ENCODE measurements around the gene FBH1. TPM values are rescaled to one million over a fixed set of nuclear protein-coding genes. Genes with fewer than 3 reads are reported as not detected.
A peak's percentile ranks its signal among the peaks of the same experiment; 100 is the strongest.
"Not testable (repeated sequence)": the region's sequence is repeated elsewhere in the genome, so short reads cannot be mapped to it uniquely, and the experiment has no call there.

Gene FBH1
- total RNA-seq, 1 experiment from 2014 or later: 93.3 TPM

GRCh38 chr10:5956146-5956936 lies 66.3 kb downstream of the FBH1 start:
- DNase-seq (ENCODE audit: low read depth in 1 of 2, low spot score in 2 of 2): no peak
- H3K27ac ChIP-seq: no peak overlapping the region
- H3K4me3 ChIP-seq: no peak overlapping the region

GRCh38 chr10:5958077-5958476 lies 68.0 kb downstream of the FBH1 start:
- Histone ChIP-seq H3K4me1 (replicated peaks) (no peaks in the 10 kb centered on the region), H3K27ac (no peak overlapping the region), H3K4me3 (no peak overlapping the region), H3K36me3 (no peaks in the 10 kb centered on the region), H3K9me3 (replicated peaks) (no peaks in the 10 kb centered on the region), H3K27me3 (replicated peaks) (0 out of 2 replicates have a peak, but pooled peaks cover 2% of the 10 kb centered on the region)
- DNase-seq (ENCODE audit: low read depth in 1 of 2, low spot score in 2 of 2): no peak

More at GRCh38 chr10:5956146-5956936, 66.3 kb downstream of the FBH1 start:
- Histone ChIP-seq H3K4me1 (replicated peaks) (no peaks in the 10 kb centered on the region), H3K27me3 (replicated peaks) (0 out of 2 replicates have a peak, but pooled peaks cover 2% of the 10 kb centered on the region), H3K36me3 (no peaks in the 10 kb centered on the region), H3K9me3 (replicated peaks) (no peaks in the 10 kb centered on the region)

- Histone ChIP-seq H3K27me3 (replicated peaks) (0 out of 2 replicates have a peak, but pooled peaks cover 2% of the 10 kb centered on the region), H3K4me3 (no peak overlapping the region), H3K4me1 (replicated peaks) (no peaks in the 10 kb centered on the region), H3K36me3 (no peaks in the 10 kb centered on the region), H3K9me3 (replicated peaks) (no peaks in the 10 kb centered on the region), H3K27ac (no peak overlapping the region)
- no peak for DNase-seq (ENCODE audit: low read depth in 1 of 2, low spot score in 2 of 2)
Observed at GRCh38 chr10:5958675-5959074, 68.6 kb downstream of the FBH1 start.

- Histone ChIP-seq H3K27me3 (replicated peaks) (0 out of 2 replicates have a peak, but pooled peaks cover 2% of the 10 kb centered on the region), H3K36me3 (no peaks in the 10 kb centered on the region), H3K4me1 (replicated peaks) (no peaks in the 10 kb centered on the region), H3K9me3 (replicated peaks) (no peaks in the 10 kb centered on the region), H3K4me3 (no peak overlapping the region), H3K27ac (no peak overlapping the region)
- DNase-seq (ENCODE audit: low read depth in 1 of 2, low spot score in 2 of 2): peak in 1 of 2 experiments; percentile 9
Observed at GRCh38 chr10:5959142-5959541, 69.1 kb downstream of the FBH1 start.

GRCh38 chr10:5959581-5960069 lies 69.6 kb downstream of the FBH1 start:
- Histone ChIP-seq H3K4me3 (no peak overlapping the region), H3K4me1 (replicated peaks) (no peaks in the 10 kb centered on the region), H3K9me3 (replicated peaks) (no peaks in the 10 kb centered on the region), H3K27ac (no peak overlapping the region), H3K27me3 (replicated peaks) (0 out of 2 replicates have a peak, but pooled peaks cover 2% of the 10 kb centered on the region), H3K36me3 (no peaks in the 10 kb centered on the region)
- peak in 1 of 2 experiments; percentile 23 for DNase-seq (ENCODE audit: low read depth in 1 of 2, low spot score in 2 of 2)

- DNase-seq (ENCODE audit: low read depth in 1 of 2, low spot score in 2 of 2): peak in 1 of 2 experiments; percentile 37
- 0 out of 2 replicates have a peak, but pooled peaks cover 2% of the 10 kb centered on the region for H3K27me3 ChIP-seq (replicated peaks)
- no peaks in the 10 kb centered on the region for H3K36me3 ChIP-seq
- H3K4me3 ChIP-seq: no peak overlapping the region
- H3K27ac ChIP-seq: no peak overlapping the region
- no peaks in the 10 kb centered on the region for H3K4me1 ChIP-seq (replicated peaks)
- no peaks in the 10 kb centered on the region for H3K9me3 ChIP-seq (replicated peaks)
Observed at GRCh38 chr10:5960070-5960972, 70.3 kb downstream of the FBH1 start.

- H3K9me3 ChIP-seq (replicated peaks); H3K36me3 ChIP-seq; DNase-seq (ENCODE audit: low read depth in 1 of 2, low spot score in 2 of 2); H3K4me1 ChIP-seq (replicated peaks); H3K27me3 ChIP-seq (replicated peaks); H3K4me3 ChIP-seq; H3K27ac ChIP-seq: not testable (repeated sequence)
Observed at GRCh38 chr10:5960973-5961275, 70.9 kb downstream of the FBH1 start.

GRCh38 chr10:5961405-5962100 lies 71.5 kb downstream of the FBH1 start:
- H3K9me3 ChIP-seq (replicated peaks): no peaks in the 10 kb centered on the region
- H3K4me3 ChIP-seq: no peak overlapping the region
- no peak for DNase-seq (ENCODE audit: low read depth in 1 of 2, low spot score in 2 of 2)
- no peak overlapping the region for H3K27ac ChIP-seq
- no peaks in the 10 kb centered on the region for H3K4me1 ChIP-seq (replicated peaks)
- no peaks in the 10 kb centered on the region for H3K36me3 ChIP-seq
- 0 out of 2 replicates have a peak, but pooled peaks cover 2% of the 10 kb centered on the region for H3K27me3 ChIP-seq (replicated peaks)

- H3K9me3 ChIP-seq (replicated peaks); H3K36me3 ChIP-seq: not testable (repeated sequence)
Observed at GRCh38 chr10:5962358-5962940, 72.4 kb downstream of the FBH1 start.

GRCh38 chr10:5963071-5963470 lies 73.0 kb downstream of the FBH1 start:
- no peaks in the 10 kb centered on the region for H3K4me1 ChIP-seq (replicated peaks)
- no peak overlapping the region for H3K27ac ChIP-seq
- H3K27me3 ChIP-seq (replicated peaks): 0 out of 2 replicates have a peak, but pooled peaks cover 2% of the 10 kb centered on the region
- no peak overlapping the region for H3K4me3 ChIP-seq
- DNase-seq (ENCODE audit: low read depth in 1 of 2, low spot score in 2 of 2): no peak
- no peaks in the 10 kb centered on the region for H3K36me3 ChIP-seq
- H3K9me3 ChIP-seq (replicated peaks): no peaks in the 10 kb centered on the region

More at GRCh38 chr10:5962358-5962940, 72.4 kb downstream of the FBH1 start:
- H3K27me3 ChIP-seq (replicated peaks); DNase-seq (ENCODE audit: low read depth in 1 of 2, low spot score in 2 of 2); H3K4me1 ChIP-seq (replicated peaks); H3K4me3 ChIP-seq; H3K27ac ChIP-seq: not testable (repeated sequence)

- DNase-seq (ENCODE audit: low read depth in 1 of 2, low spot score in 2 of 2): no peak
- Histone ChIP-seq H3K27ac (no peak overlapping the region), H3K36me3 (no peaks in the 10 kb centered on the region), H3K4me3 (no peak overlapping the region), H3K27me3 (replicated peaks) (0 out of 2 replicates have a peak, but pooled peaks cover 2% of the 10 kb centered on the region), H3K9me3 (replicated peaks) (no peaks in the 10 kb centered on the region), H3K4me1 (replicated peaks) (no peaks in the 10 kb centered on the region)
Observed at GRCh38 chr10:5963591-5963990, 73.5 kb downstream of the FBH1 start.

GRCh38 chr10:5964736-5965135 lies 74.7 kb downstream of the FBH1 start:
- Histone ChIP-seq H3K36me3 (no peaks in the 10 kb centered on the region), H3K4me1 (replicated peaks) (no peaks in the 10 kb centered on the region), H3K27ac (no peak overlapping the region), H3K27me3 (replicated peaks) (no peaks in the 10 kb centered on the region), H3K9me3 (replicated peaks) (no peaks in the 10 kb centered on the region), H3K4me3 (no peak overlapping the region)
- DNase-seq (ENCODE audit: low read depth in 1 of 2, low spot score in 2 of 2): peak in 1 of 2 experiments; percentile 22

- Histone ChIP-seq H3K27ac (no peak overlapping the region), H3K9me3 (replicated peaks) (no peaks in the 10 kb centered on the region), H3K4me1 (replicated peaks) (no peaks in the 10 kb centered on the region), H3K4me3 (no peak overlapping the region), H3K27me3 (replicated peaks) (no peaks in the 10 kb centered on the region), H3K36me3 (no peaks in the 10 kb centered on the region)
- DNase-seq (ENCODE audit: low read depth in 1 of 2, low spot score in 2 of 2): peak in 1 of 2 experiments; percentile 32
Observed at GRCh38 chr10:5965266-5965665, 75.2 kb downstream of the FBH1 start.

Measured in SJSA1 (cell line).